Mammary epithelial cell (primary cell): ENCODE data around the gene COL11A1.

Experiments
- CTCF ChIP-seq, 2 donors: IDR thresholded peaks in 1 of 2; conservative IDR thresholded peaks in 1 of 2; 2 replicates each; pipeline ENCODE4 v1.5.1; 2011 to 2012; ENCODE audit warnings: inconsistent platforms in 2 of 2, low read length in 2 of 2, mild to moderate bottlenecking in 2 of 2, control low read depth in 1 of 2, low read depth in 1 of 2; ENCODE audit not compliant: insufficient read depth in 1 of 2; ENCODE audit errors: extremely low read depth in 1 of 2
- EZH2 ChIP-seq: IDR thresholded peaks from 2 replicates; pipeline ENCODE4 v1.6.1; 2012; ENCODE audit warnings: low read length, inconsistent platforms, borderline replicate concordance

DNA sequence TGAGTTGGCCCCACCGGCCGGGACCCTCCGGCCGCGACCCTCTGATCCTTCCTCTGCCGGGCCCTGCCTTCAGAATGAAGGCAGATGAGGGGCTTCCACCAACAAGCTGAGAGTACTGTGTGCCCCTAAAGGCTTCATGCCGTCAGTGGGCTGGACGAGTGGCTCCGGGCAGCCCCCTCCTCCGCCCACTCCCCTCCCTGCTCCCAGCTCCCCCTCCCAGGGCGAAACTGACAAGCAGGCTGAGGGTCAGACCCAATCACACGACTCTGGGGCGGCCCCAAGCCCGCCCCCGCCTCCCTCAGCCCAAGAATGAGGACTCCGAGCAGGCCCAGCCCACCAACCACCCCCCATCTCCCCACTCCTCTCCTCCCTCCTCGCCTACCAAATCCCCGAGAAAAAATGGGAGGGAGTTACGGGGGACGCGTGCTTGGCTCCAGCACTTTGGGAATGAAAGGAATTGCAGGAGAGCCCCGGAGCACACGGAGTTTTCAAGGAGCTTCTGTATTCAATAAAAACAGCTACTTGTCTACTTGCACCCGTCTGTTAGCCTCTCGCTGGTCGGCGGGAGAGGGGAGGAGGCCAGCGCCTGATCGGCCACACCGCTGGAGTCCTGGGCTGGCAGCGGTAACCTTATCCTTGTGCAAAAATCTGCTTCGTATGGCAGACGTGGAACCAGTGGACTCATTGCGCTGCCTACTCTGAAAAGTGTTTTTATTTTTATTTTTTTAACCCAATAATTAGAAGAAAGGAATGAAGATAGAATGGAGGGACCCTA lies at the start of gene COL11A1:
- TF ChIP-seq CTCF (conservative IDR thresholded peaks at IDR 0.05 in 1 of 2, IDR thresholded peaks at IDR 0.05 in 1 of 2; ENCODE audit: extremely low read depth in 1 of 2, insufficient read depth in 1 of 2, low read depth in 1 of 2, low read length in 2 of 2) (no peak), EZH2 (no peak)
